Loucy (cell line): ENCODE measurements around the gene TRAFD1.

Experiments used
- CTCF ChIP-seq: fragments of 200-600 bp; sonication (generic); conservative IDR thresholded peaks from 2 replicates; pipeline ENCODE4 v1.5.1; 2014; ENCODE audit warnings: mild to moderate bottlenecking, antibody characterized with exemption, low read length
- EZH2phosphoT487 ChIP-seq: fragments of 200-600 bp; IDR thresholded peaks from 2 replicates; pipeline ENCODE4 v1.6.1; 2018; ENCODE audit warnings: antibody characterized with exemption, mild to moderate bottlenecking, moderate library complexity, borderline replicate concordance

- no peak for TF ChIP-seq CTCF
- no peak for TF ChIP-seq EZH2phosphoT487
Measured at GRCh38 chr12:112166051-112167015, 41.0 kb downstream of the TRAFD1 start.
